ENCODE measurements around the gene ADD3. TPM values are rescaled to one million over a fixed set of nuclear protein-coding genes. Genes with fewer than 3 reads are reported as not detected.

ADD3 gene
- total RNA-seq, 1 experiment from 2014 or later, result 86.7 TPM

DNA sequence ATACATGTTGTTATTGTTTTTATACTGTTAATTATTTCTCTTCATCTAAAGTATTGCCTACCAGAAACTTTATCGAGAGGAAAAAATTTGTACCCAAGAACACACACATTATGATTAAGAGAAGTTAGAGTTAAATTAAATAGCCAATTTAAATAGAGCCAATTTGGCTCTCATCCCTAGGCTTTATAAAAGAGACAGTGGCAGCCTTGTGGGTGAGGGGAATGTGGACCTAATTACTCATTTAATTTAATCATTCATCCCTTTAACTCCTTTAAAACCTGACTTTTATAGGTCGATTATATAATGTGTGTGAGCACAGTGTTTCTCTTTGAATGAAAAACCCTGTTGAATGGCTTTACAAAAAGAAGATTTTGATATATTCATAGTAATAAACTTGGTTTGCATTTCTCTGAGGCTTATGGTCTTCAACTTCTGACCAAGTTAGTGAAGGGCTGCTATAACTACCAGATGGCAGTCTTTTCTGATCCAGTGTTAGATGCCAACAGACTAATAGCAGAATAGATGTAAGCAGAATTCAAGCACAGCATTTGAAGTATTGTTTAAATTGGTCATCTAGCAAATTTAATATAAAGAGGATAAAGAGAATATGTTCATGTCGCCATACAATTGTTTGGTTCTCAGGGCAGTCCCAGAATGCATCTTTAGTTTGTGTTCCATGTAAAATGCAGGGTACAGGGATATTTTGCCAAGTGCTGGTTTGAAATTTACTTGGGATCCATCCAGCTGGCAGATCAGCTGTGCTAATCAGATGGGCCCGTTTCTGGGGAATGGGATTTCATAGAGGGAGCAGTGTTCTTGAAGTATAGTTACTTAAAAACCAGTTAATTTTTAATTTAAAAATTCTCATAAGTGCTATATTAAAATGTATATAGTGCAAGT lies 25.3 kb downstream of the ADD3 start:
- TF ChIP-seq, protein P1, sequence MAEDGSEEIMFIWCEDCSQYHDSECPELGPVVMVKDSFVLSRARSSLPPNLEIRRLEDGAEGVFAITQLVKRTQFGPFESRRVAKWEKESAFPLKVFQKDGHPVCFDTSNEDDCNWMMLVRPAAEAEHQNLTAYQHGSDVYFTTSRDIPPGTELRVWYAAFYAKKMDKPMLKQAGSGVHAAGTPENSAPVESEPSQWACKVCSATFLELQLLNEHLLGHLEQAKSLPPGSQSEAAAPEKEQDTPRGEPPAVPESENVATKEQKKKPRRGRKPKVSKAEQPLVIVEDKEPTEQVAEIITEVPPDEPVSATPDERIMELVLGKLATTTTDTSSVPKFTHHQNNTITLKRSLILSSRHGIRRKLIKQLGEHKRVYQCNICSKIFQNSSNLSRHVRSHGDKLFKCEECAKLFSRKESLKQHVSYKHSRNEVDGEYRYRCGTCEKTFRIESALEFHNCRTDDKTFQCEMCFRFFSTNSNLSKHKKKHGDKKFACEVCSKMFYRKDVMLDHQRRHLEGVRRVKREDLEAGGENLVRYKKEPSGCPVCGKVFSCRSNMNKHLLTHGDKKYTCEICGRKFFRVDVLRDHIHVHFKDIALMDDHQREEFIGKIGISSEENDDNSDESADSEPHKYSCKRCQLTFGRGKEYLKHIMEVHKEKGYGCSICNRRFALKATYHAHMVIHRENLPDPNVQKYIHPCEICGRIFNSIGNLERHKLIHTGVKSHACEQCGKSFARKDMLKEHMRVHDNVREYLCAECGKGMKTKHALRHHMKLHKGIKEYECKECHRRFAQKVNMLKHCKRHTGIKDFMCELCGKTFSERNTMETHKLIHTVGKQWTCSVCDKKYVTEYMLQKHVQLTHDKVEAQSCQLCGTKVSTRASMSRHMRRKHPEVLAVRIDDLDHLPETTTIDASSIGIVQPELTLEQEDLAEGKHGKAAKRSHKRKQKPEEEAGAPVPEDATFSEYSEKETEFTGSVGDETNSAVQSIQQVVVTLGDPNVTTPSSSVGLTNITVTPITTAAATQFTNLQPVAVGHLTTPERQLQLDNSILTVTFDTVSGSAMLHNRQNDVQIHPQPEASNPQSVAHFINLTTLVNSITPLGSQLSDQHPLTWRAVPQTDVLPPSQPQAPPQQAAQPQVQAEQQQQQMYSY (CRISPR knock-in tag; IDR thresholded peaks at IDR 0.05), result no peak
- TF ChIP-seq TEAD4 (CRISPR knock-in tag; IDR thresholded peaks at IDR 0.05), result no peak
- TF ChIP-seq, protein P2, sequence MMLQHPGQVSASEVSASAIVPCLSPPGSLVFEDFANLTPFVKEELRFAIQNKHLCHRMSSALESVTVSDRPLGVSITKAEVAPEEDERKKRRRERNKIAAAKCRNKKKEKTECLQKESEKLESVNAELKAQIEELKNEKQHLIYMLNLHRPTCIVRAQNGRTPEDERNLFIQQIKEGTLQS (CRISPR knock-in tag; conservative IDR thresholded peaks at IDR 0.05), result no peak
- no peak for TF ChIP-seq ATF1 (CRISPR knock-in tag; IDR thresholded peaks at IDR 0.05)
- TF ChIP-seq, protein P3, sequence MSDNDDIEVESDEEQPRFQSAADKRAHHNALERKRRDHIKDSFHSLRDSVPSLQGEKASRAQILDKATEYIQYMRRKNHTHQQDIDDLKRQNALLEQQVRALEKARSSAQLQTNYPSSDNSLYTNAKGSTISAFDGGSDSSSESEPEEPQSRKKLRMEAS (CRISPR knock-in tag; IDR thresholded peaks at IDR 0.05), result no peak
- TF ChIP-seq, protein P4, sequence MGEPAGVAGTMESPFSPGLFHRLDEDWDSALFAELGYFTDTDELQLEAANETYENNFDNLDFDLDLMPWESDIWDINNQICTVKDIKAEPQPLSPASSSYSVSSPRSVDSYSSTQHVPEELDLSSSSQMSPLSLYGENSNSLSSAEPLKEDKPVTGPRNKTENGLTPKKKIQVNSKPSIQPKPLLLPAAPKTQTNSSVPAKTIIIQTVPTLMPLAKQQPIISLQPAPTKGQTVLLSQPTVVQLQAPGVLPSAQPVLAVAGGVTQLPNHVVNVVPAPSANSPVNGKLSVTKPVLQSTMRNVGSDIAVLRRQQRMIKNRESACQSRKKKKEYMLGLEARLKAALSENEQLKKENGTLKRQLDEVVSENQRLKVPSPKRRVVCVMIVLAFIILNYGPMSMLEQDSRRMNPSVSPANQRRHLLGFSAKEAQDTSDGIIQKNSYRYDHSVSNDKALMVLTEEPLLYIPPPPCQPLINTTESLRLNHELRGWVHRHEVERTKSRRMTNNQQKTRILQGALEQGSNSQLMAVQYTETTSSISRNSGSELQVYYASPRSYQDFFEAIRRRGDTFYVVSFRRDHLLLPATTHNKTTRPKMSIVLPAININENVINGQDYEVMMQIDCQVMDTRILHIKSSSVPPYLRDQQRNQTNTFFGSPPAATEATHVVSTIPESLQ (CRISPR knock-in tag; IDR thresholded peaks at IDR 0.05), result no peak
- TF ChIP-seq, protein P5, sequence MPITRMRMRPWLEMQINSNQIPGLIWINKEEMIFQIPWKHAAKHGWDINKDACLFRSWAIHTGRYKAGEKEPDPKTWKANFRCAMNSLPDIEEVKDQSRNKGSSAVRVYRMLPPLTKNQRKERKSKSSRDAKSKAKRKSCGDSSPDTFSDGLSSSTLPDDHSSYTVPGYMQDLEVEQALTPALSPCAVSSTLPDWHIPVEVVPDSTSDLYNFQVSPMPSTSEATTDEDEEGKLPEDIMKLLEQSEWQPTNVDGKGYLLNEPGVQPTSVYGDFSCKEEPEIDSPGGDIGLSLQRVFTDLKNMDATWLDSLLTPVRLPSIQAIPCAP (CRISPR knock-in tag; IDR thresholded peaks at IDR 0.05), result no peak
- TF ChIP-seq, protein P6, sequence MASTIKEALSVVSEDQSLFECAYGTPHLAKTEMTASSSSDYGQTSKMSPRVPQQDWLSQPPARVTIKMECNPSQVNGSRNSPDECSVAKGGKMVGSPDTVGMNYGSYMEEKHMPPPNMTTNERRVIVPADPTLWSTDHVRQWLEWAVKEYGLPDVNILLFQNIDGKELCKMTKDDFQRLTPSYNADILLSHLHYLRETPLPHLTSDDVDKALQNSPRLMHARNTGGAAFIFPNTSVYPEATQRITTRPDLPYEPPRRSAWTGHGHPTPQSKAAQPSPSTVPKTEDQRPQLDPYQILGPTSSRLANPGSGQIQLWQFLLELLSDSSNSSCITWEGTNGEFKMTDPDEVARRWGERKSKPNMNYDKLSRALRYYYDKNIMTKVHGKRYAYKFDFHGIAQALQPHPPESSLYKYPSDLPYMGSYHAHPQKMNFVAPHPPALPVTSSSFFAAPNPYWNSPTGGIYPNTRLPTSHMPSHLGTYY (CRISPR knock-in tag; IDR thresholded peaks at IDR 0.05), result no peak
- TF ChIP-seq, protein P7, sequence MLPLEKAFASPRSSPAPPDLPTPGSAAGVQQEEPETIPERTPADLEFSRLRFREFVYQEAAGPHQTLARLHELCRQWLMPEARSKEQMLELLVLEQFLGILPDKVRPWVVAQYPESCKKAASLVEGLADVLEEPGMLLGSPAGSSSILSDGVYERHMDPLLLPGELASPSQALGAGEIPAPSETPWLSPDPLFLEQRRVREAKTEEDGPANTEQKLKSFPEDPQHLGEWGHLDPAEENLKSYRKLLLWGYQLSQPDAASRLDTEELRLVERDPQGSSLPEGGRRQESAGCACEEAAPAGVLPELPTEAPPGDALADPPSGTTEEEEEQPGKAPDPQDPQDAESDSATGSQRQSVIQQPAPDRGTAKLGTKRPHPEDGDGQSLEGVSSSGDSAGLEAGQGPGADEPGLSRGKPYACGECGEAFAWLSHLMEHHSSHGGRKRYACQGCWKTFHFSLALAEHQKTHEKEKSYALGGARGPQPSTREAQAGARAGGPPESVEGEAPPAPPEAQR (CRISPR knock-in tag; IDR thresholded peaks at IDR 0.05), result no peak
- no peak for TF ChIP-seq NFATC4 (CRISPR knock-in tag; IDR thresholded peaks at IDR 0.05)
- TF ChIP-seq SMAD4 (CRISPR knock-in tag; IDR thresholded peaks at IDR 0.05), result no peak
- ATAC-seq (no peak), DNase-seq (ENCODE audit: low spot score) (no peak)
- Mint-ChIP-seq H3K27ac (no peak overlapping the region), H3K27me3 (ENCODE audit: low read depth) (no peaks in the 10 kb centered on the region), H3K4me1 (peaks cover 39% of the 10 kb centered on the region), H3K4me3 (no peak overlapping the region), H3K9me3 (no peaks in the 10 kb centered on the region), H3K36me3 (no peaks in the 10 kb centered on the region)
- CTCF ChIA-PET, result interaction anchor here (0.7 to 3.0 kb wide), 2 partner anchors 29 to 149 kb away, joined by 3 to 31 read pairs; no protein-coding TSS in a partner anchor
- POLR2A ChIA-PET, result interaction anchor here (1.0 kb wide), 1 partner anchor 26 kb away, joined by 4 read pairs; the partner anchor contains the start of gene ADD3

DNA sequence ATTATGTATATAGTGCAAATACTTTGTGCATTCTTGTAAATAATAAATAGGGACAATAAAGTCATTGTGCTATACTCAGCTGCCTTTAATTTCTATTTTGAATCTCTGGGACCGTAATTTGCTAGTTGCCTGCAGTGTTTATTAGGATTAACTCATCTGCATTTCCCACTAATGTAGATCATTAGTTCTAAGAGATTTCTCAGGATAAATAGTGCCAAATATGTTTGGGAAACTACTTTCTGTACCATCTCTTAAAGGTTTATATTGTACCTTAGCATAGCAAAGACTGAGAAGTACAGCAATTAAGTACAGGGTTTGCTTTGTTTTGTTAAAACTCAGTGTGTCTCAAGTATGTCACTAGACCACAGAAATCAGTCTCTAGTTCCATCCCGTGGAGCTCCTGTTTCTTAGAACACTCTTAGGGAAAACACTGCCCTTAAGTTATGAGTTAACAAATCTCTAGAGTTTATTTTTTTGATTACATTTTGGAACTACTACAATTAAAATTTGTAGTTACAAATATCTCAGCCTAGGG lies 26.0 kb downstream of the ADD3 start:
- no peaks in the 10 kb centered on the region for H3K36me3 Mint-ChIP-seq
- ATAC-seq (no peak; the same call in 1 of the 2 replicates), DNase-seq (ENCODE audit: low spot score) (no peak)
- no peak overlapping the region for H3K27ac Mint-ChIP-seq
- TF ChIP-seq, protein P8, sequence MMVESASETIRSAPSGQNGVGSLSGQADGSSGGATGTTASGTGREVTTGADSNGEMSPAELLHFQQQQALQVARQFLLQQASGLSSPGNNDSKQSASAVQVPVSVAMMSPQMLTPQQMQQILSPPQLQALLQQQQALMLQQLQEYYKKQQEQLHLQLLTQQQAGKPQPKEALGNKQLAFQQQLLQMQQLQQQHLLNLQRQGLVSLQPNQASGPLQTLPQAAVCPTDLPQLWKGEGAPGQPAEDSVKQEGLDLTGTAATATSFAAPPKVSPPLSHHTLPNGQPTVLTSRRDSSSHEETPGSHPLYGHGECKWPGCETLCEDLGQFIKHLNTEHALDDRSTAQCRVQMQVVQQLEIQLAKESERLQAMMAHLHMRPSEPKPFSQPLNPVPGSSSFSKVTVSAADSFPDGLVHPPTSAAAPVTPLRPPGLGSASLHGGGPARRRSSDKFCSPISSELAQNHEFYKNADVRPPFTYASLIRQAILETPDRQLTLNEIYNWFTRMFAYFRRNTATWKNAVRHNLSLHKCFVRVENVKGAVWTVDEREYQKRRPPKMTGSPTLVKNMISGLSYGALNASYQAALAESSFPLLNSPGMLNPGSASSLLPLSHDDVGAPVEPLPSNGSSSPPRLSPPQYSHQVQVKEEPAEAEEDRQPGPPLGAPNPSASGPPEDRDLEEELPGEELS (CRISPR knock-in tag; IDR thresholded peaks at IDR 0.05), result no peak
- TF ChIP-seq, protein P9, sequence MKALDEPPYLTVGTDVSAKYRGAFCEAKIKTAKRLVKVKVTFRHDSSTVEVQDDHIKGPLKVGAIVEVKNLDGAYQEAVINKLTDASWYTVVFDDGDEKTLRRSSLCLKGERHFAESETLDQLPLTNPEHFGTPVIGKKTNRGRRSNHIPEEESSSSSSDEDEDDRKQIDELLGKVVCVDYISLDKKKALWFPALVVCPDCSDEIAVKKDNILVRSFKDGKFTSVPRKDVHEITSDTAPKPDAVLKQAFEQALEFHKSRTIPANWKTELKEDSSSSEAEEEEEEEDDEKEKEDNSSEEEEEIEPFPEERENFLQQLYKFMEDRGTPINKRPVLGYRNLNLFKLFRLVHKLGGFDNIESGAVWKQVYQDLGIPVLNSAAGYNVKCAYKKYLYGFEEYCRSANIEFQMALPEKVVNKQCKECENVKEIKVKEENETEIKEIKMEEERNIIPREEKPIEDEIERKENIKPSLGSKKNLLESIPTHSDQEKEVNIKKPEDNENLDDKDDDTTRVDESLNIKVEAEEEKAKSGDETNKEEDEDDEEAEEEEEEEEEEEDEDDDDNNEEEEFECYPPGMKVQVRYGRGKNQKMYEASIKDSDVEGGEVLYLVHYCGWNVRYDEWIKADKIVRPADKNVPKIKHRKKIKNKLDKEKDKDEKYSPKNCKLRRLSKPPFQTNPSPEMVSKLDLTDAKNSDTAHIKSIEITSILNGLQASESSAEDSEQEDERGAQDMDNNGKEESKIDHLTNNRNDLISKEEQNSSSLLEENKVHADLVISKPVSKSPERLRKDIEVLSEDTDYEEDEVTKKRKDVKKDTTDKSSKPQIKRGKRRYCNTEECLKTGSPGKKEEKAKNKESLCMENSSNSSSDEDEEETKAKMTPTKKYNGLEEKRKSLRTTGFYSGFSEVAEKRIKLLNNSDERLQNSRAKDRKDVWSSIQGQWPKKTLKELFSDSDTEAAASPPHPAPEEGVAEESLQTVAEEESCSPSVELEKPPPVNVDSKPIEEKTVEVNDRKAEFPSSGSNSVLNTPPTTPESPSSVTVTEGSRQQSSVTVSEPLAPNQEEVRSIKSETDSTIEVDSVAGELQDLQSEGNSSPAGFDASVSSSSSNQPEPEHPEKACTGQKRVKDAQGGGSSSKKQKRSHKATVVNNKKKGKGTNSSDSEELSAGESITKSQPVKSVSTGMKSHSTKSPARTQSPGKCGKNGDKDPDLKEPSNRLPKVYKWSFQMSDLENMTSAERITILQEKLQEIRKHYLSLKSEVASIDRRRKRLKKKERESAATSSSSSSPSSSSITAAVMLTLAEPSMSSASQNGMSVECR (CRISPR knock-in tag; IDR thresholded peaks at IDR 0.05; ENCODE audit: borderline replicate concordance), result no peak
- no peak for TF ChIP-seq NFATC4 (CRISPR knock-in tag; IDR thresholded peaks at IDR 0.05)
- no peaks in the 10 kb centered on the region for H3K9me3 Mint-ChIP-seq
- H3K4me3 Mint-ChIP-seq, result no peak overlapping the region
- ChIA-PET POLR2A (interaction anchor here (1.0 kb wide), 1 partner anchor 26 kb away, joined by 4 read pairs; the partner anchor contains the start of gene ADD3), CTCF (interaction anchor here (0.7 to 3.0 kb wide), 3 partner anchors 24 to 149 kb away, joined by 3 to 31 read pairs (median 10); no protein-coding TSS in a partner anchor)
- H3K27me3 Mint-ChIP-seq (ENCODE audit: low read depth), result no peaks in the 10 kb centered on the region
- peaks cover 44% of the 10 kb centered on the region for H3K4me1 Mint-ChIP-seq

Measured in WTC11 (cell line).